IPS-18c (cell line): ENCODE measurements around the gene DENND5A.
"Not testable (repeated sequence)": the region's sequence is repeated elsewhere in the genome, so short reads cannot be mapped to it uniquely, and the experiment has no call there.

ENCODE experiments used
- H3K4me3 ChIP-seq: 2 replicates; pipeline ENCODE4 v1.7.0; 2013; ENCODE audit warnings: low read depth, mild to moderate bottlenecking, low read length, moderate library complexity; ENCODE audit not compliant: insufficient read depth
- H3K9me3 ChIP-seq: one replicate; pipeline ENCODE4 v1.6.1; 2013; ENCODE audit warnings: mild to moderate bottlenecking, low read length, moderate library complexity; ENCODE audit not compliant: control insufficient read depth, insufficient read depth

DENND5A gene

DNA sequence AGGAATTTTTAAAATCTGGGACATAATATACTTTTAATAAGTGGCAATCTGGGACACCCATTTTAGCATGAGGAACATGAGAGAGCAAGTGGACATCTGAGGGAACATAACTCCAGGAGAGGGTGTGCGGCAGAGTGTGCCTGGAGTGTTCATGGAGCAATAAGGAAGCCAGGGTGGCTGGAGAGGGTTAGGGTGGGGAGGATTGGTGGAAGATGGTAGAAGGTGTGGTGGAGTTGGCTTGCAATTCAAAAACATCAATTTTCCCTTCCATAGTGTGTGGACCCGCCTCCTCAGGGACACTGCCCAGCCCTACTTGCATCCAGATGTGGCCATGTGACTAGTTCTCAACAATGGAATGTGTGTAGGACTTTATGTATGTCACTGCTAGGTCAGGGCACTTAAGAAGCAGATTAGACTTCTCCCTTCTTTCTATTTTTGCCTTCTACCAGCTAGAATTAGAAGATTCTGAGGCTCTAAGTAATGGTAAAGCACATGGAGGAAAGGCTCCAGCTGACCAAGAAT is 4.4 kb upstream of the DENND5A start:
- H3K4me3 ChIP-seq: no peak overlapping the region
- no peaks in the 10 kb centered on the region for H3K9me3 ChIP-seq

DNA sequence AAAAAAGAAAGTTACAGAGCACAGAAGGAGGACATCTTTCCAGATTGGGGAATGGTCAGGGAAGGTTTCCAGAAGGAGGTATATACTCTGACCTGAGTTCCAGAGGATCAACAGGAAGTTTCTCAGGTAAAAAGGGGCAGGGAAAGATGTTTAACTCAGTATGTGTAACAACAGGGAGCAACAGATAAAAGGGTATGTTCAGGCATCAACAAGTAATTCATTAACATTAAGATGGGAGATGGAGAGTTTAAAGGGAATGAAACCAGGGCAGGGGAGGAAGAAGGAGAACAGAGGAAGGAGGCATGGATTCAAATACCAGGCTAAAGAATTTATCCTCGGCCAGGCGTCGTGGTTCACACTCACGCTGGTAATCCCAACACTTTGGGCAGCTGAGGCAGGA is 2.5 kb upstream of the DENND5A start:
- Histone ChIP-seq H3K9me3 (no peaks in the 10 kb centered on the region), H3K4me3 (no peak overlapping the region)

DNA sequence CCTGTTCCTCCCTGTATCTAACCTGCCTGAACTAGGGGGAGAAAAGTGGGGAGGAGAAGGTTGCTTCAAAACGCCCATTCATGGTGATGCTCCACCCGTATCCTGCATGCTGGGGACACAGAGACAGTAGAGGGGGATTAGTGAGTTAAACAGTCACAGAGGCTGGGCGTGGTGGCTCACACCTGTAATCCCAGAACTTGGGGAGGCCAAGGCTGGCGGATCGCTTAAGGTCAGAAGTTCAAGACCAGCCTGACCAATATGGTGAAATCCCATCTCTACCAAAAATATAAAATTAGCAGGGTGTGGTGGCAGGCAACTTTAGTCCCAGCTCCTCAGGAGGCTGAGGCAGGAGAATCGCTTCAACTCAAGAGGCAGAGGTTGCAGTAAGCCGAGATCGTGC is 1.8 kb upstream of the DENND5A start:
- H3K9me3 ChIP-seq: no peaks in the 10 kb centered on the region
- no peak overlapping the region for H3K4me3 ChIP-seq

DNA sequence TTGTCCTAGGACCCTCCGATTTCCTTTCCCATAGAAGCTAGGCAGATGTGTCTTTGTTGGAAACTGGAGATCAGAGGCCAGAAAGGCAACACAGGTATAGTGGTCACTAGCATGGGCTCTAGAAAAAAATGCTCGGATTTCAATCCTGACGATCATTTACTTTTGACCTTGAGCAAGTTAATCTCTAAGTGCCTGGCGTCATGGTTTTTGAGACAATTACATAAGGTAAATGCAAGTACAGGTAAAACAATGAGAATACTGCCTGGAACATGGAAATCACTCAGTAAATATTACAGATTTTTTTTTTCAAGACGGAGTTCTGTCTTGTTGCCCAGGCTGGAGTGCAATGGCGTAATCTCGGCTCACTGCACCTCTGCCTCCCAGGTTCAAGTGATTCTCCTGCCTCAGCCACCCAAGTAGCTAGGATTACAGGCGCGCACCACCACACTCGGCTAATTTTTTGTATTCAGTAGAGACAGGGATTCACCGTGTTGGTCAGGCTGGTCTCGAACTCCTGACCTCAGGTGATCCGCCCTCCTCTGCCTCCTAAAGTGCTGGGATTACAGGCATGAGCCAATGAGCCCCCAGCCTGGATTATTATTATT is 1.1 kb upstream of the DENND5A start:
- no peak overlapping the region; the same call in 1 of the 2 replicates for H3K4me3 ChIP-seq
- H3K9me3 ChIP-seq: no peaks in the 10 kb centered on the region

DNA sequence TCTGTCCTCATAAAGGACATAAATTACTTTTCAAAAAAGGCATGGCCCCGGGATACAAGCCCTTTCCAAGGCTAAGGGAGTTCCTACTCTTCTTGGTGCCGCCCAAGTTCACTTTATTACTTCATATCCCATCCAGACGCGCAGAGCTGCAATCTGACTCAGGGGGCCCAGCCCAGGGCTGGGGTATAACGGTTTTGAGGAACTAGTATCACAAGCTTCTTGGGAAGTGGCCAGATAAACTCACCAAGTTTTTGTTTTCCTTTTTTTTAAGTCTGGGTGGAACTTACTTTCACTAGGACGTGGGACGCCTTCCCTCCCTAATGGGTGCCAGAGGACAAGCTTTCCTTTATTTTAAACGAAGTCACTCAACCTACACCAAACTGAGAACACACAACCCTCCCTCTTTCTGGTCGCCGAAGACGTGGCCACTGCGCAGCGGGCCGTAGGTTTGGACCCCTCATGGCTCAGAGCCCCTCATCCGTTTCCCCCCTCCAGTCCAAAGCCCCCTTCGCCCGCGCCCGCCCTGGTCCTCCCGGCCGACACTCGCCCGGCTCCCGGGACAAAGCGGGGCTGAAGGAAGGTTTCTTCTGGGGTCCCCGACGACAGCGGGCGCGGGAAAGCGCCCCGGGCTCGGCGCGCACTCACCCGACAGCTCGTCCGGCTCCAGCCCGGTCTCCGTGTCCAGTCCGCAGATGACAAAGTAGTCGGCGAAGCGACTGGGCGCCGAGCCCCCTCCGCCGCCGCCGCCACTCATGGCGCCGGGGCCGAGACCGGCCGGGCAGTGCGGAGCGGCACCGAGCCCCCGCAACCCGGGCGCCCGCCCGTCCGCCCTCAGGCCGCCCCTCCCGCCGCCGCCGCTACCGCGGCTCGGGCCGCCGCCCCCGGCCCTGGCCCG is 587 bp downstream of the DENND5A start:
- H3K4me3 ChIP-seq: peak overlapping the region; percentile 84
- no peaks in the 10 kb centered on the region for H3K9me3 ChIP-seq

DNA sequence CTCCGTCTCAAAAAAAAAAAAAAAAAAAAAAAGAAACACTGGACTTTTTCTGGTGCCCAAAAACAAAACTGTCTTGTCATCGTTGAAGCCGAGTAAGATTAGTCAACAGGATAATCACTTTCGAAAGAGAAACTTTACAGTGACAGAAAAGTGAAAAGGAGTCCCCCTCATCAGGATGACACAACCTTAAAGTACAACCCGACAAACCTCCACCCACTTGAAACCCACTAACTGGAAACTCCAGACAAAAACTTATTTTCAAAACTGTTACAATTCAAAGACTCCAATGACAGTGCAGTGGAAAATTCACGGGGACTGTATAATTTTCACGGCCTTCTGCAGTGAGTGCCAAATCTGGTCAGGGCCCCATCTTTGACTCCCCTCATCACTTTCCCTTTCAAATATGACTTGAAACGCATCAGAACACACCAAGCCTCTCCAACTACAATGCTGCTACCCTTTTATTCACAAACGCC is 1.3 kb downstream of the DENND5A start:
- Histone ChIP-seq H3K9me3 (no peaks in the 10 kb centered on the region), H3K4me3 (peak overlapping the region; percentile 84)

DNA sequence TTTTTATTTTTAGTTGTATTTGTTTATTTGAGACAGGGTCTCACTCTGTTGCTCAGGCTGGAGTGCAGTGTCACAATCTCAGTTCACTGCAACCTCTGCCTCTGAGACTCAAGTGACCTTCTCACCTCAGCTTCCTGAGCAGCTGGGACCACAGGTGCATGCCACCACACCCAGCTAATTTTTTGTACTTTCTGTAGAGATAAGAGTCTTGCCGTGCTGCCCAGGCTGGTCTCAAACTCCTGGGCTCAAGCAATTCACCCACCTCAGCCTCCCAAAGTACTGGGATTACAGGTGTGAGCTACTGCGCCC is 4.4 kb downstream of the DENND5A start:
- H3K9me3 ChIP-seq, H3K4me3 ChIP-seq: not testable (repeated sequence)

DNA sequence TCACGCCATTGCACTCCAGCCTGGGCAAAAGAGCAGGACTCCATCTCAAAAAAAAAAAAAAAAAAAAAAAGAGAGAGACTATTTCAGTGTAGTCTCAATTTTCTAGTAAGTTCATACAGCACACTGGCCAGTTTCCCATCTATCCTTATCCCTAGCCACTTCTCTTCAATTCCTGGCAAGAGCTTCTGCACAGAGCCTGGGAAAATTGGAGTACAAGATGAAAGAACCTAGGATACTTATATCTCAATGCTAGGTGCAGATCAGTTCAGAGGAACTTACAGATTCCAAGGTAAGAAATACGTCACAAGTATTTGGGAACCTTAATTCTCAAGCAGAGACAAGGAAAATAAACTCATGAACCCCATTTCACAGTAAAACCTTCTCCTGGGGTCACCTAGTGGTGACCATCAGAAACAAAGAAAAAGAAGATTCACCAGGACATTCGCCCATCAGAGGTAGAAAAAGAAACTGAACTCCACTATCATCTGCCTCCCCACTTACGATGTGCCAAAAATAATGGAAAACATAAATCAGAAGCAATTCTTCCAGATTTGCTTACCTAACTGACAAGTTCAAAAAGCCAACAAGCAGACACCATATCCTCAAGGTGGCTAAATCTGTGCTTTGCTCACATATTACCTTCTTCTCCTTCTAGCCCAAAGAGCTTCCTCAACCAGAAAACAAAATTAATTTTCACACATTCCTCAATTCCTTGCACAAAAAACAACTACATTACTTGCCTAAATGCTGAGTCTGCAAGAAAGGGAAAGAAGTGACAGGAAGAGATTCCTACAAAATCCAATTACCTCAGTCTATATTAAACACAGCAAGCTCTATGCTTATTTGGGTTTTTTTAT is 4.9 kb downstream of the DENND5A start:
- H3K4me3 ChIP-seq: no peak overlapping the region
- H3K9me3 ChIP-seq: no peaks in the 10 kb centered on the region

DNA sequence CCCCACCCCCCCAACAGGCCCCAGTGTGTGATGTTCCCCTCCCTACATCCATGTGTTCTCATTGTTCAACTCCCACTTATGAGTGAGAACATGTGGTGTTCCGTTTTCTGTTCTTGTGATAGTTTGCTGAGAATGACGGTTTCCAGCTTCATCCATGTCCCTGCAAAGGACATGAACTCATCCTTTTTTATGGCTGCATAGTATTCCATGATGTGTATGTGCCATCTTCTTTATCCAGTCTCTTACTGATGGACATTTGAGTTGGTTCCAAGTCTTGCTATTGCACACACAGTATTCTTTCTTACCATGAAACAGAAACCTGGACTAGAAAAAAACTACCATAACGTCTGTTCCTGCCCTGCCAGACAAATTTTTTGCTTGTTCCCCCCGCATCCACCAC is 6.9 kb downstream of the DENND5A start:
- not testable (repeated sequence) for H3K4me3 ChIP-seq, H3K9me3 ChIP-seq

DNA sequence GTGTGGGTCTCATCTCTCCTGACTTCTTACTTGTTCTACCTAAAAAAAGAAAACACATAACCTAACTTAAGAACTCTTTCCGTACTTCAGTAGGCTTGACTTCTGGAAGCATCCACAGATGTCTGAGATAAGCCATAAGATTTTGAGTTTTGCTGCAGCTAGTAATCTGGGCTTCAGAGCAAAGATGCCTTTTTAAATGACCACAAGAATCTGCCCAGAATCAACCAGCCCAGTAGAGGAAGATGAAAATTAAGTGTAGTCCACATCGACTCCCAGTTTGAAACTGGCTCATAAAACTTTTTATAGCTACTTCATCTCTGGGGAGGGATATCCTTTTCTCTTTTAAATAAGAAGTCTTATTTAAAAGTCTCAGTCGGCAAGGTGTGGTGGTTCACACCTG is 10.7 kb downstream of the DENND5A start:
- H3K4me3 ChIP-seq: no peak overlapping the region
- H3K9me3 ChIP-seq: no peaks in the 10 kb centered on the region

DNA sequence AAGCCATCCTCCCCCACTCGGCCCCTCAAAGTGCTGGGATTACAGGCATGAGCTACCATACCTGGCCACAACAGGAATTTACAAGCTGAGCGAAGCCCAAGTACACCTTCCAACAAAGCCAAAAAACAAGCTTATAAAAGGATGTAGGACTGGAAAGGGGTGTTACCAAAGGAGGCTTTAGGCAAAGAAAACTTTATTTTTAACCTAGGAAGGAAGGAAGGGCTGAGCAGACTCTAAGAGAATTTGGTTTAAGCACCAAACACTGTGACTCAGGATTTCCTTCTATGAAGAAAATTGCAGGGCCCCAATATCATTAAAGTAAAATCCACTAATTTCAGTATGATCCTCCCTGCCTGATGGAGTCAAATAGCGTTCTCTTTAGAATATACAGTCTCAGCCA is 12.1 kb downstream of the DENND5A start:
- Histone ChIP-seq H3K9me3 (no peaks in the 10 kb centered on the region), H3K4me3 (no peak overlapping the region)

DNA sequence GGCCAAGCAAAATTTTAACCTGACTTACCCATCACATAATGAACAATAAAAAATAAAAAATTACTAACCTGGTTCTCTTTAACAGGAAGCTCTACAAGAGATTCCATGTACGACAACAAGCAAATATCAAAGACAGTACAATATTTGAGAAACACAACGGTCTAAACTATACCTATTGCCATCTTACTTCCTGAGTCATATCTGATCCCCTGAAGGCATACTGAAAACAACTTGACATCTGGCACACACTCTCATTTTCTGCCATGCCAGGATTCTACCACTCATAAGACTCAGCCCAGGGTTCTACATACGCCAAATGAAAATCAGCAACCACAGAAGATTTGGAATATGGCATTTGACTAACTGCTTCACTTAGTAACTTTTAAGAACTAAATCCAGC is 13.8 kb downstream of the DENND5A start:
- H3K4me3 ChIP-seq: no peak overlapping the region

DNA sequence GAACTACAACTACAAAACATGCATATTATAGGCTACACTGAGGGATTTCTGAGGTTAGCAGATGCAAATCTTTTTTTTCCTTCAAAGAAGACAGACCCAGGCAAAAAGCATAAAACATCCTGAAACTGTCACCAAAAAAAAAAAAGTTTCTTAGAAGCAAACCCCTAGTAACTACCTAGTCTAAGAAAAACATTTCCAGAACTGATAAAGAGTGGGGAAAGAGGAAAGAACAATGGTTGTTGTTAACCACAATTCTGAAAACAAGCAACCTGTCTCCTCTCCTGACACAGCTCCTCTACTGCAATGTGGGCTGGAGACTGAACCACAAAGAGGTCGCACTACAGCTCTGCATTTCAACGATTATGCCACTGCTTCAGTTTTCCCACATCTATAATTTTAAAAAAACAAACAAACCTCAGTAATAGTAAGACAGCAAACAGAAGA is 15.0 kb downstream of the DENND5A start:
- H3K4me3 ChIP-seq: no peak overlapping the region

More for the DNA sequence above, 13.8 kb downstream of the DENND5A start:
- H3K9me3 ChIP-seq: no peaks in the 10 kb centered on the region

DNA sequence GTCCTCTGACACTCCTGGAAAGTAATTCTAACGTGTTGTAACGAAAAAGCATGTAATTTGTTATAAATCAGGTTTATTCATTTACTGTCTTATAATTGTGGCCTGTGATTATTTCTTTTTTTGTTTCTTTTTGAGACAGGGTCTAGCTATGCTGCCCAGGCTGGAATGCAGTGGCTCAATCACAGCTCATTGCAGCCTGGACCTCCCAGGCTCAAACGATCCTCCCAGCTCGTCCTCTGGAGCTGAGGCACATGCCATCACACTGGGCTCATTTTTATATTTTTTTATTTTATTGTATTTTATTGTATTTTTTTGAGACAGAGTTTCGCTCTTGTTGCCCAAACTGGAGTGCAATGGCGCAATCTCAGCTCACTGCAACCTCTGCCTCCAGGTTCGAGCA is 15.9 kb downstream of the DENND5A start:
- no peak overlapping the region for H3K4me3 ChIP-seq
- H3K9me3 ChIP-seq: no peaks in the 10 kb centered on the region

More for the DNA sequence above, 15.0 kb downstream of the DENND5A start:
- no peaks in the 10 kb centered on the region for H3K9me3 ChIP-seq

DNA sequence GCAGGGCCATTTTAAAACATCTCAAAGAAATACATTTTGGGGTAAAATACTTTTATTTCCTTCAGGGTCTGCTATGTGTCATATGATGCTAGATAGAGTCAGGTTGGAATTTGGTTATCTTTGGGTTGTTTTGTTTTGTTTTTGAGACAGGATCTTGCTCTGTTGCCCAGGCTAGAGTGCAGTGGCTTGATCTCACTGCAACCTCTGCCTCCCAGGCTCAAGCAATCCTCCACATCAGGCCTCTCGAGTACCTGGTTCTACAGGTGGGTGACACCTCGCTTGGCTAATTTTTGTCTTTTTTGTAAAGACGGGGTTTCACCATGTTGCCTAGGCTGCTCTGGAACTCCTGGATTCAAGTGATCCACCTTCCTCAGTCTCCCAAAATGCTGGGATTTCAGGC is 17.3 kb downstream of the DENND5A start:
- no peaks in the 10 kb centered on the region for H3K9me3 ChIP-seq
- no peak overlapping the region for H3K4me3 ChIP-seq

DNA sequence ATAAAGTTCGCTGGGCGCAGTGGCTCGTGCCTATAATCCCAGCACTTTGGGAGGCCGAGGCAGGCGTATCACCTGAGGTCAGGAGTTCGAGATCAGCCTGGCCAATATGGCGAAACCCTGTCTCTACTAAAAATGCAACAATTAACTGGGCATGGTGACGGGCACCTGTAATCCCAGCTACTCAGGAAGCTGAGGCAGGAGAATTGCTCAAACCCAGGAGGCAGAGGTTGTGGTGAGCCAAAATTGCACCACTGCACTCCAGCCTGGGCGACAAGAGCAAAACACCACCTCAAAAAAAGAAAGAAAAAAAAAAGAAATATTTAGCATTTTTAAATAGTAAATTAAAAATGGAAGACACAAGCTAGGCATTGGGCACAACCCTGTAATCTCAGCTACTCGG is 28.9 kb downstream of the DENND5A start:
- H3K4me3 ChIP-seq, H3K9me3 ChIP-seq: not testable (repeated sequence)

DNA sequence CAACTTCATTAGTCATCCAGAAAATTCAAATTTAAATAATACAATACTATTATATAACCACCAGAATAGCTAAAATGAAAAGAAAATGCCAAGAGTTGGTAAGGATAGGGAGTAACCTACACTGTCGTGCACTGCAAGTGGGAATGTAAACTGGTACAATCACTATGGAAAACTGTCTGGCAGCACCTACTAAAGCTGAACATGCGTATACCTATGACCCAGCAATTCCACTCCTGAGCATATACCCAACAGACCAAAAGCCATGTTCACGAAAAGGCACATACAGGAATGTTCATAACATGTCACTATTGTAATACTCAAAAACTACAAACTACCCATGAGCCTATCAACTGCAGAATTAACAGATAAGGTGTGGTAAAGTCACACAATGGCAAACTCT is 32.7 kb downstream of the DENND5A start:
- Histone ChIP-seq H3K9me3 (no peaks in the 10 kb centered on the region), H3K4me3 (no peak overlapping the region)

DNA sequence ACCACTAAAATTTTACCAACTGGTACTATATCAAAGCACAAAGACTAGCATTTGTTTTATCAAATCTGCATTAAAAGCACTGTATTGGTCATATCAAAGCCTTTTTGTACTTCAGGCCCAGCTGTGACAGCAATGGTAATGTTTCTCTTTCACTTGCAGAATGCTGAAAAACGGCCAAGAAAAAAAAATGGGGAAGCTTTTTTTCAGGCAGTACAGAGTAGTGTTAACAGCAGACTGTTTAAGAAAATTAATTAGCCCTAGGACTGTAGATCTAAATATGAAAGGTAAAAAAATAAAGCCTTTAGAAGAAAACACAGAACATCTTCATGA is 33.3 kb downstream of the DENND5A start:
- Histone ChIP-seq H3K4me3 (no peak overlapping the region), H3K9me3 (no peaks in the 10 kb centered on the region)
